Left lobe of liver (tissue), 2 donors: ENCODE measurements around the gene ARHGAP18. TPM values are rescaled to one million over a fixed set of nuclear protein-coding genes. Genes with fewer than 3 reads are reported as not detected.

Source experiments
- ATAC-seq: fragments of 200-7000 bp; cut with Tn5 transposase; one replicate; pipeline ENCODE4 v1.9.1; 2020; ENCODE audit warnings: mild to moderate bottlenecking, moderate library complexity
- DNase-seq: peaks from one replicate; pipeline ENCODE4 v3.0.0-alpha.2; 2020; ENCODE audit warnings: low spot score
- total RNA-seq: library from RNA; stranded (reverse); gene quantifications from one replicate; pipeline ENCODE4 v1.2.1, GENCODE V29; 2021
- donor health status: DM: no; HTN: no; CAD: no; lungs with moderate emphysema.
- donor health status: DM: no; HTN: yes; CAD: no.

Gene ARHGAP18
- total RNA-seq, 1 donor from 2014 or later = 4.7 TPM

- DNase-seq = no peak
- ATAC-seq = no peak
Measured at GRCh38 chr6:129624488-129624887, 85.5 kb downstream of the ARHGAP18 start.

GRCh38 chr6:129623008-129623732, 86.8 kb downstream of the ARHGAP18 start:
- ATAC-seq = no peak
- DNase-seq = no peak

GRCh38 chr6:129621252-129621651, 88.7 kb downstream of the ARHGAP18 start:
- peak; percentile 77 for ATAC-seq
- no peak for DNase-seq

DNA sequence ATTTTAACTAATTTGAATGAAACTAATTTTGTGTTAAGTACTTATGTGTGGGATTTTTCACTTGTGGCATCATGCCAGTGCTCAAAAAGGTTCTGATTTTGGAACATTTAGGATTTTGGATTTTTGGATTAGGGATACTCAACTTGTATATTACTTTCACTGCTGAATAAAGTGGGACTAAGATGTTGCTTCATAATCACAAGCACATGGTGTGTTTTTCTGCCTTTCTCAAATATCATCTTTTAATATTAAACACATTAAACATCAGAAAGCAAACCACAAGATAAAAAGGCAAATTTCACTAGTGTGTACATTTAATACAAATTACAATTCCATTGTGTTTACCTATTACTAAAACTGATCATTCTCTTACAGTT, 89.8 kb downstream of the ARHGAP18 start:
- DNase-seq = no peak
- ATAC-seq = no peak

GRCh38 chr6:129619579-129620233, 90.3 kb downstream of the ARHGAP18 start:
- ATAC-seq (no peak), DNase-seq (no peak)

- ATAC-seq (no peak), DNase-seq (no peak)
Measured at GRCh38 chr6:129617986-129618385, 92.0 kb downstream of the ARHGAP18 start.

GRCh38 chr6:129615496-129615895, 94.5 kb downstream of the ARHGAP18 start:
- no peak for DNase-seq
- ATAC-seq = no peak

DNA sequence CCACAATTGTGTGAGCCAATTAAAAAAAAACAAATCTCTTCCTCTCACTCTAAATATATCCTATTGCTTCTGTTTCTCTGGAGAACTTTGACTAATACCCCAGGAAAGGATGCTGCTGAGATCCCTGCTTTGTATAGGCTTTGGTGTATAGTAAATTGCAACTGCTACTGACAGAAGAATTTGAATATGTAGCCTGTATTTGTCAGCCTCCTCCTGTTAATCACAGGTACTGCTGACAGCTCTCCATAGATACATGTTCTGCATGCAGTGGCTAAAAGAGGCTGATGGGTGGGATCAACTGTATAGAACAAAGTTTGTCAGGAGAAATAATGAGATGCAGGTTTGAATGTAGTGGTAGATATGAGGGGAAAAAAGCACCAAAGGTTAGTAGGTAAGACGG, 95.0 kb downstream of the ARHGAP18 start:
- ATAC-seq = no peak

GRCh38 chr6:129614464-129614863, 95.5 kb downstream of the ARHGAP18 start:
- ATAC-seq (no peak), DNase-seq (no peak)

More for the DNA sequence above, 95.0 kb downstream of the ARHGAP18 start:
- no peak for DNase-seq

GRCh38 chr6:129612440-129612839, 97.5 kb downstream of the ARHGAP18 start:
- DNase-seq (no peak), ATAC-seq (no peak)

DNA sequence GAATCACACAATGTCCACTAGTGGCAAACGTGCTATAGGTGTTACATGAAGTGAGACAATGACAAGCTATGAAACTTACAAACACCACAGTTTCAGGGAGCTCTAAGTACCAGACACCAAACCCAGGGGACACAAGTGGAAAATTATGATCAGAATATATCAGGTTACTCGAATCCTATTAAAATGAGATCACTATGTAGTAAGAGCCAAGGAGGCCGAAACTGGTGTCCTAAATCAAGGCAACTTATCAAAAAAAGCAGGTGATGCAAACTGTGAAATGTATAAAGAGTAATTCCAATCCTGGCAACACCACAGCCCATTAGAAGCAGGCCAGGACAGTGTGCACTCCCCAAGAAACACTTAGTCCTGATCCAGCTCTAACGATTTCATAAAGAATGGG, 100.3 kb downstream of the ARHGAP18 start:
- ATAC-seq (no peak), DNase-seq (no peak)

DNA sequence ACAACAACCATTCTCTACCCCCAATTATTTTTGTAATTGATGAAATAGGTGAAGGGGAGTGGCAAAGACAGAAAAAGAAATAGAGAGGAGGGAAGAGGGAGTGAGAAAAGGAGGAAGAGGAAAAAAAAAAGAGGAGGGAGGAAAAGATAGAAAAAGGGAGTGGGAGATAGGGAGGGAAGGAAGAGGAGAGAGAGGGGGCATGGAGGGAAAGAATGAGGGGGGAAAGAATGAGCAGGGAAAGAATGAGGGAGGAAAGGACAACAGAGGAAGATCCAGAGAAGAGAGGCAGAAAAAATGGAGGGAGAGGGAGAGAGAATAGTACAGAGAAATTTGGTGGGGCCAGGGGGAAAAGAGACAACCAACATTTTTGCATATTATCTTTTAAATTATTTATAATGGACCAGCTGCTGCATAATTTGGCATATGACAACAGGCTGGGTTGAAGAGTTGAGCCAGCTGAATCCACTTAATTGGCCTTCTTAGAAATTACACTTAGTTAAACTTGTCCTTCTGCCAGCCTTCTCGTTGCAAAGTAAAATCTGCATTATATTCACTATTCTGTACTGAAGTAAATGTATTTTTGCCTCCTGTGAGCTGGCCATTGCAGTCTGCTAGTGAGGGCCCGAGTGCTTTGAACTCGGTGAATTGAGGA, 101.0 kb downstream of the ARHGAP18 start:
- DNase-seq (no peak), ATAC-seq (no peak)

GRCh38 chr6:129607581-129608186, 102.3 kb downstream of the ARHGAP18 start:
- no peak for ATAC-seq
- DNase-seq = no peak

GRCh38 chr6:129606664-129607063, 103.3 kb downstream of the ARHGAP18 start:
- DNase-seq (no peak), ATAC-seq (no peak)

DNA sequence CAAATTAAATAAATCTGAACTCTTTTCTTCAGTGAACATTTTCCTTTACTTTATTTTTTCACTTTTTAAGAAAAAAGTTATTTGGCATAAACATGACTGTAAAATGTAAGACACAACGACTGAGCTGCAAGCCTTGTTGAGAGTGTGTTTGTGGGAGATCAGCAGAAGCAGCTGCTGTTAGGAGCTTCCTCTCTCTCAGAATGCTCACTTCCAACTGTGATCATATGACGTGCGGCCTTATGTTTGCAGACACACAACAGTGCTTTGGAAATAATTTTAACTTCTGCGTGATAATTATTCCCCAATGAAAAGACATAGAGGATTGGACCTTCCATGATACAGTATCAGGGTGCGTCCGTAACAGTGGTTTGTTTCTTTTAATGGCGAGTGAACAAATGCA, 104.0 kb downstream of the ARHGAP18 start:
- no peak for DNase-seq
- ATAC-seq = no peak

GRCh38 chr6:129605095-129605494, 104.9 kb downstream of the ARHGAP18 start:
- no peak for ATAC-seq
- no peak for DNase-seq

- no peak for DNase-seq
- ATAC-seq = no peak
Measured at GRCh38 chr6:129604321-129604720, 105.7 kb downstream of the ARHGAP18 start.

DNA sequence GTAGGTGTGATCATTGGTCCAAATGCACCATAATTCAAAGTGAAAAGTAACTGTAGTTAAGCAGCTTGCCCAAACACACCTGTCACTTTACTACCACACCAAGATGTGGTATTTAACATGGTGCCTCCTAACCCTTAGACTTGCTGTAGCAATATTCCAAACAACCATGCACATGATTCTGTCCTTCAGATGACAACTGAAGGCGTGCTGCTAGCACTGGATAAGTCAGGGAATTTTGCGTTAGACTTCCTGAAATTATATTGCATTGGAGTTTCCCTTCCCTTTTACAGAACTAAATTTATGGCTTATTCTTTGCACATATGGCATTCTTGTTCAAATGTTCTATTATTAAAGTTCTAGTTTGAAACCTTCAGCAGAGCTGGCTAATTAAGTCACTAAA, 106.2 kb downstream of the ARHGAP18 start:
- DNase-seq (no peak), ATAC-seq (no peak)

GRCh38 chr6:129601323-129601722, 108.7 kb downstream of the ARHGAP18 start:
- no peak for ATAC-seq
- DNase-seq = no peak

- ATAC-seq = no peak
- no peak for DNase-seq
Measured at GRCh38 chr6:129599467-129599866, 110.5 kb downstream of the ARHGAP18 start.

DNA sequence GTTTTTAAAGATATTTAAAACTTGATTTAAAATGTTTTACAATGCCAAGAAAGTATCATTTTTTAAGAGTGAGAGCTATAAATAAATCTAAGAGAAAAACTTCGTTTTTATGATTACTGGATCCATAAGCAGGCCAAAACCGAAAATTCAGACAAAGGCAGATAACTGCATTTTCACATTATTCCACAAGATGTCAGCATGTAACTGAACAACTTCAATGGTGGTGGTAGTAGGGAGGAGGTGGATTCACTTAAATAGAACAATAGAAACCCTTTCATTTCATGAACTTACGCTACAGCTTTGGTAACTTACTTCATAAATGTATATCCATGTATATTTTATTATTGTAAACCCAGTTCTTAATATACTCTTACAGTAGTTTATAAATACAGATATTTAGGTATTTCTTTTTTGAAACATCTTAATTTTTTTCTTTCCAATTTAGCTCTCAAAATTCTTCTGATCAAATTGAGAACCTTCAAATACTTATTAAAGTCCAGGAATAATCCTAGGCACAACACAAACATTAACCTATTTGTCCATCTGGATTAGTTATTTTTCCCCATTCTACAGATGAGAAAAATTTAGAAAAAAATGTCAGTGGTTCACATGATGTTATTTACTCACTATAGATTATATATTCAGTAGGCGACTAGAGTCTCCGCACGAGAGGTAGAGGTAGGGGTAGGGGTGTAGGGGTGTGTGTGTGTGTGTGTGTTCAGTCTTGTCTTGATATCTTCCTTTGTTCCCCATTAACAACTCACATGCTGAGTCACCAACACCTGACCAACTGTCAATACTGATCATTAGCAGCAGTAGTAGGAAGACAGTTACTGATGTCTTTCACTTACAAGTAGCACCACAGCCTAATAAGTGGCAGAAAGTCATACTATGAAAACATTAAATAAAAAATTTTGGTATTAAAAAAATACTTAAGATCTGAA, 111.5 kb downstream of the ARHGAP18 start:
- ATAC-seq (peak; percentile 80), DNase-seq (no peak)
